ENCODE data around the gene OGA.
A peak's percentile ranks its signal among the peaks of the same experiment; 100 is the strongest.

OGA gene

GRCh38 chr10:101839416-101840063 lies 21.3 kb upstream of the OGA start:
- no peak for TF ChIP-seq CTCF (IDR thresholded peaks at IDR 0.05; ENCODE audit: insufficient read depth, low read length, missing control alignments)
- peak overlapping the region; percentile 32 for H3K4me3 ChIP-seq (ENCODE audit: low read depth, low read length)
- CTCF ChIA-PET, result interaction anchor here (0.6 to 14.8 kb wide), 25 partner anchors 11 to 231 kb away, joined by 3 to 581 read pairs (median 14); partner anchors contain the start of gene HPS6
- POLR2A ChIA-PET, result interaction anchor here (1.2 kb wide), 1 partner anchor 21 kb away, joined by 7 read pairs; the partner anchor contains the start of gene OGA
- DNase-seq (ENCODE audit: low read depth, low spot score), result no peak

- ChIA-PET CTCF (interaction anchor here (0.6 to 14.8 kb wide), 16 partner anchors 11 to 232 kb away, joined by 3 to 581 read pairs (median 16); partner anchors contain the start of gene HPS6), POLR2A (interaction anchor here (1.2 kb wide), 1 partner anchor 21 kb away, joined by 7 read pairs; the partner anchor contains the start of gene OGA)
- no peak for DNase-seq (ENCODE audit: low read depth, low spot score)
- H3K4me3 ChIP-seq (ENCODE audit: low read depth, low read length), result no peak overlapping the region
- TF ChIP-seq CTCF (IDR thresholded peaks at IDR 0.05; ENCODE audit: insufficient read depth, low read length, missing control alignments), result no peak
Observed at GRCh38 chr10:101839002-101839401, 20.8 kb upstream of the OGA start.

DNA sequence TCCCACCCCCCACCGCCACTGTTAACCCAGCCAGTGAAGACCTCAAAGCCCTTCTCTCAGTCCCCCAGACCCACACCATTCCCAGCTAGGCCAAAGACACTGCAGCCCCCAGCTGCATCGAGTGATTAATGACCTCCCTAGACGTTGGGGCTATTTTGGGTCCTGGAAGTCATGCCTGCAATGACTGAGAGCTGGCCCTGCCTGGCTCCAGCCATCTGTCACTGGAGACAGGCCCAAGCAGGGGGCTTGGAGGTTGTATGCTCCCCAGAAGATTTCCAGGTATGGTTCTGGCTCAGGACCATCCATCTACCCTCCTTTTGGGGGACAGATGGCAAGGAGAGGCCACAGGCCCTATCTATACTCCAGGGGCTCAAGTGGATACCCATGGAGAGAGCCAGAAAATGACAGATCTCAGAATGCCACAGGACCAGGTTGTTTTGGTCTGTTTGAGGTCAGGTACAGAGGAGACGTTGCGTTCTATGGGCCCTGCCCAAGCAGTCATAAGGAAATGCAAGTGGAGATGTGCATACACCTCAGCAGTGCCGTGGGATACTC lies 20.2 kb upstream of the OGA start:
- ChIA-PET CTCF (interaction anchor here (0.6 to 14.8 kb wide), 8 partner anchors 12 to 232 kb away, joined by 3 to 581 read pairs (median 44); partner anchors contain the start of genes HPS6 and OGA), POLR2A (no interaction called here)
- TF ChIP-seq CTCF (IDR thresholded peaks at IDR 0.05; ENCODE audit: insufficient read depth, low read length, missing control alignments), result no peak
- no peak overlapping the region for H3K4me3 ChIP-seq (ENCODE audit: low read depth, low read length)
- DNase-seq (ENCODE audit: low read depth, low spot score), result no peak

GRCh38 chr10:101837748-101838147 lies 19.5 kb upstream of the OGA start:
- no peak for DNase-seq (ENCODE audit: low read depth, low spot score)
- no peak for TF ChIP-seq CTCF (IDR thresholded peaks at IDR 0.05; ENCODE audit: insufficient read depth, low read length, missing control alignments)
- POLR2A ChIA-PET, result no interaction called here
- no peak overlapping the region for H3K4me3 ChIP-seq (ENCODE audit: low read depth, low read length)
- CTCF ChIA-PET, result interaction anchor here (0.6 to 14.8 kb wide), 10 partner anchors 11 to 233 kb away, joined by 3 to 581 read pairs (median 16); partner anchors contain the start of genes HPS6 and OGA

- ChIA-PET CTCF (interaction anchor here (0.6 to 14.8 kb wide), 27 partner anchors 8 to 283 kb away, joined by 3 to 581 read pairs (median 5); partner anchors contain the start of genes HPS6, KCNIP2 and OGA), POLR2A (no interaction called here)
- TF ChIP-seq CTCF (IDR thresholded peaks at IDR 0.05; ENCODE audit: insufficient read depth, low read length, missing control alignments), result no peak
- no peak for DNase-seq (ENCODE audit: low read depth, low spot score)
- H3K4me3 ChIP-seq (ENCODE audit: low read depth, low read length), result no peak overlapping the region
Observed at GRCh38 chr10:101835362-101835761, 17.1 kb upstream of the OGA start.

DNA sequence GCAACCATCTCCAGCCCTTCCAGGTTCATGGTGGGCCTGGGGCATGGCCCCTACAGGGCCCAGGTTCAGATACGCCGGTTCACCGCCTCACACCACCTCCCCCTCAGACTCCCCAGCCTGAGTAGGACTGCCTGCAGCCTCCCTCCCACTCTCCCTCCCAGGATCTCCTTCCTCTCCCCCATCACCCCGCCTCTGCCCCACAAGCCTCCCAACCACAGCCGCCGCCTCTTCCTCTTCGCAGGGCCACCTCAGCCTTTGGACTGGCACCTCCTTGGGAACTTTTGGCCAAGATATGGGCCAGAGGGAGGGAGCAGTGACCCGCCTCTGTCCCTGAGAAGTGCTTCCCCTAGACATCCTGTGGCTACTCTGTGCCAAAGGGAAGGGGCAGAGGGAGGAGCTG lies 16.1 kb upstream of the OGA start:
- TF ChIP-seq CTCF (IDR thresholded peaks at IDR 0.05; ENCODE audit: insufficient read depth, low read length, missing control alignments), result no peak
- ChIA-PET CTCF (interaction anchor here (1.0 to 14.8 kb wide), 8 partner anchors 12 to 236 kb away, joined by 3 to 581 read pairs (median 11); partner anchors contain the start of gene HPS6), POLR2A (no interaction called here)
- no peak overlapping the region for H3K4me3 ChIP-seq (ENCODE audit: low read depth, low read length)
- DNase-seq (ENCODE audit: low read depth, low spot score), result no peak
